Stimulated activated naive CD8-positive, alpha-beta T cell treated with anti-CD3 and anti-CD28 coated beads, Interleukin-15, Interleukin-2, amounts not matched to agents 100 ng/mL and 50 ng/mL, for 24 hours (primary cell): ENCODE data around the gene SRP54.
"Not testable (repeated sequence)": the region's sequence is repeated elsewhere in the genome, so short reads cannot be mapped to it uniquely, and the experiment has no call there.

Experiments
- H3K27ac Mint-ChIP-seq: one replicate; pipeline ENCODE4 v1.8.0; 2021; ENCODE audit warnings: mild to moderate bottlenecking, mixed read lengths
- H3K27me3 Mint-ChIP-seq: one replicate; pipeline ENCODE4 v1.8.0; 2021; ENCODE audit warnings: mixed read lengths
- H3K36me3 Mint-ChIP-seq: one replicate; pipeline ENCODE4 v1.8.0; 2021; ENCODE audit warnings: low read depth, mixed read lengths
- H3K4me1 Mint-ChIP-seq: one replicate; pipeline ENCODE4 v1.8.0; 2021; ENCODE audit warnings: low read depth, mixed read lengths
- H3K4me3 Mint-ChIP-seq: one replicate; pipeline ENCODE4 v1.8.0; 2021; ENCODE audit warnings: mild to moderate bottlenecking, mixed read lengths
- H3K9me3 Mint-ChIP-seq: one replicate; pipeline ENCODE4 v1.8.0; 2021; ENCODE audit warnings: mixed read lengths

Gene SRP54

GRCh38 chr14:35047976-35048513 is 65.3 kb downstream of the SRP54 start:
- H3K4me1 Mint-ChIP-seq = peaks cover 27% of the 10 kb centered on the region
- no peaks in the 10 kb centered on the region for H3K9me3 Mint-ChIP-seq
- peak overlapping the region; percentile 93 for H3K4me3 Mint-ChIP-seq
- no peak overlapping the region for H3K27ac Mint-ChIP-seq
- peaks cover 35% of the 10 kb centered on the region for H3K36me3 Mint-ChIP-seq
- no peaks in the 10 kb centered on the region for H3K27me3 Mint-ChIP-seq

- Mint-ChIP-seq H3K27ac (no peak overlapping the region), H3K27me3 (no peaks in the 10 kb centered on the region), H3K4me1 (peaks cover 18% of the 10 kb centered on the region), H3K36me3 (peaks cover 42% of the 10 kb centered on the region), H3K9me3 (no peaks in the 10 kb centered on the region), H3K4me3 (no peak overlapping the region)
Observed at GRCh38 chr14:35050652-35051051, 67.9 kb downstream of the SRP54 start.

GRCh38 chr14:35051796-35052195 is 69.0 kb downstream of the SRP54 start:
- H3K4me3 Mint-ChIP-seq = no peak overlapping the region
- peaks cover 49% of the 10 kb centered on the region for H3K36me3 Mint-ChIP-seq
- no peaks in the 10 kb centered on the region for H3K27me3 Mint-ChIP-seq
- H3K4me1 Mint-ChIP-seq = peaks cover 15% of the 10 kb centered on the region
- H3K9me3 Mint-ChIP-seq = no peaks in the 10 kb centered on the region
- no peak overlapping the region for H3K27ac Mint-ChIP-seq

- Mint-ChIP-seq H3K36me3 (peaks cover 52% of the 10 kb centered on the region), H3K27me3 (no peaks in the 10 kb centered on the region), H3K4me1 (peaks cover 10% of the 10 kb centered on the region), H3K4me3 (no peak overlapping the region), H3K27ac (no peak overlapping the region), H3K9me3 (no peaks in the 10 kb centered on the region)
Observed at GRCh38 chr14:35052637-35053036, 69.8 kb downstream of the SRP54 start.

- H3K4me3 Mint-ChIP-seq, H3K9me3 Mint-ChIP-seq, H3K27me3 Mint-ChIP-seq, H3K4me1 Mint-ChIP-seq, H3K27ac Mint-ChIP-seq: not testable (repeated sequence)
- H3K36me3 Mint-ChIP-seq = peaks cover 35% of the 10 kb centered on the region
Observed at GRCh38 chr14:35061113-35061791, 78.5 kb downstream of the SRP54 start.

GRCh38 chr14:35065731-35066130 is 82.9 kb downstream of the SRP54 start:
- H3K27me3 Mint-ChIP-seq, H3K4me3 Mint-ChIP-seq, H3K27ac Mint-ChIP-seq, H3K9me3 Mint-ChIP-seq, H3K4me1 Mint-ChIP-seq: not testable (repeated sequence)
- peaks cover 38% of the 10 kb centered on the region for H3K36me3 Mint-ChIP-seq

GRCh38 chr14:35068238-35069012 is 85.6 kb downstream of the SRP54 start:
- Mint-ChIP-seq H3K9me3 (no peaks in the 10 kb centered on the region), H3K4me1 (no peaks in the 10 kb centered on the region), H3K27me3 (no peaks in the 10 kb centered on the region), H3K27ac (no peak overlapping the region), H3K36me3 (peaks cover 32% of the 10 kb centered on the region), H3K4me3 (no peak overlapping the region)

- H3K36me3 Mint-ChIP-seq = peaks cover 36% of the 10 kb centered on the region
- no peaks in the 10 kb centered on the region for H3K9me3 Mint-ChIP-seq
- H3K4me1 Mint-ChIP-seq = no peaks in the 10 kb centered on the region
- H3K27ac Mint-ChIP-seq = no peak overlapping the region
- no peaks in the 10 kb centered on the region for H3K27me3 Mint-ChIP-seq
- no peak overlapping the region for H3K4me3 Mint-ChIP-seq
Observed at GRCh38 chr14:35072226-35072625, 89.4 kb downstream of the SRP54 start.

- H3K27me3 Mint-ChIP-seq = no peaks in the 10 kb centered on the region
Observed at GRCh38 chr14:35073486-35073885, 90.7 kb downstream of the SRP54 start.

GRCh38 chr14:35078082-35078481 is 95.3 kb downstream of the SRP54 start:
- Mint-ChIP-seq H3K36me3 (peaks cover 24% of the 10 kb centered on the region), H3K4me1 (no peaks in the 10 kb centered on the region), H3K27me3 (no peaks in the 10 kb centered on the region), H3K27ac (no peak overlapping the region), H3K4me3 (no peak overlapping the region), H3K9me3 (no peaks in the 10 kb centered on the region)

More at GRCh38 chr14:35073486-35073885, 90.7 kb downstream of the SRP54 start:
- Mint-ChIP-seq H3K9me3 (no peaks in the 10 kb centered on the region), H3K4me3 (no peak overlapping the region), H3K36me3 (peaks cover 26% of the 10 kb centered on the region), H3K4me1 (no peaks in the 10 kb centered on the region), H3K27ac (no peak overlapping the region)
